Measurements from ENCODE around the gene ANO6.

DNA sequence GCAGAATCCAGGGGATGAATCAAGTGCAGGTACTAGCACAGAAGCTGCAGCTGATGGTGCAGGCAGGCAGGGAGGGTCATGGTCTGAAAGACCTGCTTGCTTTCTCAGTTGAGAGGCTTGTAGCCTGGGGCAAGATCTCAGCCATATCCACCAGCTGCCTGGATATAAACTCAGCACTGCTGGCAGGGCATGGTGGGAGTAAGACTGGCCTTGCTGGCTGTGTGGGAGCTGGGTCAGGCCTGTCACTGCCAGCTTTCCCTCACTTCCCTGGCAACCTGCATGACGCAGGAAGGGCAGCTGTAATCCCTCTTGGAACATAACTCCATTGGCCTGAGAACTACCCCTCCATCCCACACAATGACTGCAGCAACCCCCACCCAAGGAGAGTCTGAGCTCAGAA, 230.1 kb downstream of the ANO6 start:
- TF ChIP-seq CTCF (IDR thresholded peaks at IDR 0.05) (no peak), ZFX (IDR thresholded peaks at IDR 0.05; ENCODE audit: borderline replicate concordance) (no peak)
